Colonic mucosa (tissue), 4 donors: ENCODE data around the gene STAC3. TPM values are rescaled to one million over a fixed set of nuclear protein-coding genes. Genes with fewer than 3 reads are reported as not detected.

ENCODE experiments used
- DNase-seq: peaks from one replicate; pipeline ENCODE4 v3.0.0-alpha.2; 2020
- H3K27ac ChIP-seq: fragments of 200-600 bp; one replicate; pipeline ENCODE4 v1.8.0; 2021
- H3K27me3 ChIP-seq: fragments of 200-600 bp; one replicate; pipeline ENCODE4 v1.8.0; 2021
- H3K36me3 ChIP-seq: fragments of 200-600 bp; one replicate; pipeline ENCODE4 v1.8.0; 2021
- H3K4me1 ChIP-seq: fragments of 200-600 bp; one replicate; pipeline ENCODE4 v1.8.0; 2021; ENCODE audit warnings: mild to moderate bottlenecking
- H3K4me3 ChIP-seq: fragments of 200-600 bp; one replicate; pipeline ENCODE4 v1.8.0; 2021
- H3K9ac ChIP-seq, 2 donors: one replicate each; pipeline ENCODE4 v1.7.0; 2013; ENCODE audit warnings: control low read depth in 2 of 2, low read depth in 2 of 2, low read length in 2 of 2
- H3K9me3 ChIP-seq: fragments of 200-600 bp; one replicate; pipeline ENCODE4 v1.8.0; 2021
- intact Hi-C: fragments of 100-400 bp; cut with DNase I; formaldehyde crosslinking; loops from one replicate; pipeline ENCODE4 v1.14.1; 2022
- total RNA-seq, 2 donors: library from RNA; stranded (reverse); fragmentation: NEBNext Ultra II Directional in 1 of 2; extraction: Animal tissue kit (Norgen Biotek cat#: 25700) in 1 of 2; gene quantifications; one replicate each; pipeline ENCODE4 v1.2.1, GENCODE V29; 2021
- TF ChIP-seq, protein P1 (sequence below): fragments of 200-600 bp; IDR thresholded peaks from one replicate; pipeline ENCODE4 v1.8.0; 2022; ENCODE audit warnings: antibody characterized with exemption, mild to moderate bottlenecking
- donor health status: healthy.
- donor health status: DM: no; HTN: no; CAD: no.
- donor health status: DM: no; HTN: no; CAD: no.

Gene STAC3
- total RNA-seq, 2 donors from 2014 or later = 1.9 to 2.7 TPM

- DNase-seq = no peak
- no peak overlapping the region for H3K4me3 ChIP-seq
- H3K9me3 ChIP-seq = no peaks in the 10 kb centered on the region
- H3K36me3 ChIP-seq = peaks cover 7% of the 10 kb centered on the region
- no peak overlapping the region for H3K9ac ChIP-seq
- no peak overlapping the region for H3K27ac ChIP-seq
- TF ChIP-seq, protein P1, sequence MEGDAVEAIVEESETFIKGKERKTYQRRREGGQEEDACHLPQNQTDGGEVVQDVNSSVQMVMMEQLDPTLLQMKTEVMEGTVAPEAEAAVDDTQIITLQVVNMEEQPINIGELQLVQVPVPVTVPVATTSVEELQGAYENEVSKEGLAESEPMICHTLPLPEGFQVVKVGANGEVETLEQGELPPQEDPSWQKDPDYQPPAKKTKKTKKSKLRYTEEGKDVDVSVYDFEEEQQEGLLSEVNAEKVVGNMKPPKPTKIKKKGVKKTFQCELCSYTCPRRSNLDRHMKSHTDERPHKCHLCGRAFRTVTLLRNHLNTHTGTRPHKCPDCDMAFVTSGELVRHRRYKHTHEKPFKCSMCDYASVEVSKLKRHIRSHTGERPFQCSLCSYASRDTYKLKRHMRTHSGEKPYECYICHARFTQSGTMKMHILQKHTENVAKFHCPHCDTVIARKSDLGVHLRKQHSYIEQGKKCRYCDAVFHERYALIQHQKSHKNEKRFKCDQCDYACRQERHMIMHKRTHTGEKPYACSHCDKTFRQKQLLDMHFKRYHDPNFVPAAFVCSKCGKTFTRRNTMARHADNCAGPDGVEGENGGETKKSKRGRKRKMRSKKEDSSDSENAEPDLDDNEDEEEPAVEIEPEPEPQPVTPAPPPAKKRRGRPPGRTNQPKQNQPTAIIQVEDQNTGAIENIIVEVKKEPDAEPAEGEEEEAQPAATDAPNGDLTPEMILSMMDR = no peak
- H3K27me3 ChIP-seq = no peaks in the 10 kb centered on the region
- intact Hi-C loops = no loop called here
- peaks cover 4% of the 10 kb centered on the region for H3K4me1 ChIP-seq
Observed at GRCh38 chr12:57208631-57209282, 42.2 kb downstream of the STAC3 start.

DNA sequence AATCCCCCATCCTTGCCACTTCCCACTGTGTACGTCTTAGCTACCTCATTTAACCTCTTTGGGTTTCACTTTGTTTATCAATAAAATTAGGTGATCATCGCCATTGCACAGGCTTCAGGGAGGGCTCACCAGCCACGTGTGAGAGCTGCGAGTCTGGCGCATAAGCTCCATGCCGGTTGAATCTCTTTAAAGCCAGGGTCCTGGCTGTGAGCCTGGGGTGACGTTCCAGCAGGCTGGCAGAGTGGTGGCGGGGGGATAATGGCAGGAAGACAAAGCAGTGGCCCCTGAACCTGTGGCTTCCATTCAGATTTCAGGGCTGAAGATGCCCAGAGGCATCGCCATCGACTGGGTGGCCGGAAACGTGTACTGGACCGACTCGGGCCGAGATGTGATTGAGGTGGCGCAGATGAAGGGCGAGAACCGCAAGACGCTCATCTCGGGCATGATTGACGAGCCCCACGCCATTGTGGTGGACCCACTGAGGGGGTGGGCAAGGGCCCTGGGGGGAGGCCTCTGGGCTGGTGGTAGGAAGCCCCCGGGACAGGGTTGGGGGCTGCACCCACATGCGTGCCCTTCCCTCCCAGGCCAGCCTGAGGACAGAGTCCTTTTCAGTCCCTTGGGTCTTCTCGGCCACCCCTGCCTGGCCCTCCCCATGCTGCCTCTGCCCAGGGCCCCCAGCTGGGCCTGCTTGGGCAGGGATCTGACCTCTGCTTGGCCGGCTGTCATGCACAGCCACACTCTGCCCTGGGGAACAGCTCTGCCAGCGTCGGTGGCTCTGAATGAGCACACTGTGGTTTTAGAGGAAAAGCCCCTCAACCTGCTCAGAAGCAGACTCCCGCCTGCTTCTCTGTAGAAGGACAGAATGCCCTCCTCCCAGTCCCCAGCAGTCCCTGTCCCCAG, 43.0 kb downstream of the STAC3 start:
- Histone ChIP-seq H3K27me3 (no peaks in the 10 kb centered on the region), H3K4me3 (no peak overlapping the region), H3K9ac (no peak overlapping the region), H3K4me1 (no peaks in the 10 kb centered on the region), H3K9me3 (no peaks in the 10 kb centered on the region), H3K27ac (no peak overlapping the region), H3K36me3 (peaks cover 14% of the 10 kb centered on the region)
- intact Hi-C loops = no loop called here
- TF ChIP-seq, protein P1 = no peak
- DNase-seq = no peak

GRCh38 chr12:57205931-57206330, 45.1 kb downstream of the STAC3 start:
- H3K36me3 ChIP-seq = peaks cover 26% of the 10 kb centered on the region

DNA sequence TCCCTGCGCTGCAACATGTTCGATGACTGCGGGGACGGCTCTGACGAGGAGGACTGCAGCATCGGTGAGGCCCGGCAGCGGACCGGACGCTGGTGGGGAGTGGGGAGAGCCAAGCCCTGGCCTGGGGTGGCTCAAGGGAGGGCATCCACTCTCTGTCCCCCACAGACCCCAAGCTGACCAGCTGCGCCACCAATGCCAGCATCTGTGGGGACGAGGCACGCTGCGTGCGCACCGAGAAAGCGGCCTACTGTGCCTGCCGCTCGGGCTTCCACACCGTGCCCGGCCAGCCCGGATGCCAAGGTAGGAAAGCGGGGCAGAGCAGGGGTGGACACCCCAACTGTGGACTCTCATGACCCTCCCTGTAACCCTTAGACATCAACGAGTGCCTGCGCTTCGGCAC, 45.8 kb downstream of the STAC3 start:
- TF ChIP-seq, protein P1 = no peak
- Histone ChIP-seq H3K27ac (no peak overlapping the region), H3K36me3 (peaks cover 26% of the 10 kb centered on the region), H3K4me3 (no peak overlapping the region), H3K27me3 (no peaks in the 10 kb centered on the region), H3K9me3 (no peaks in the 10 kb centered on the region), H3K4me1 (no peaks in the 10 kb centered on the region), H3K9ac (no peak overlapping the region)
- DNase-seq = no peak
- intact Hi-C loops = no loop called here

More at GRCh38 chr12:57205931-57206330, 45.1 kb downstream of the STAC3 start:
- Histone ChIP-seq H3K4me3 (no peak overlapping the region), H3K9ac (no peak overlapping the region), H3K4me1 (no peaks in the 10 kb centered on the region), H3K27me3 (no peaks in the 10 kb centered on the region), H3K27ac (no peak overlapping the region), H3K9me3 (no peaks in the 10 kb centered on the region)
- intact Hi-C loops = no loop called here
- TF ChIP-seq, protein P1 = no peak
- no peak for DNase-seq

GRCh38 chr12:57204454-57204853, 46.5 kb downstream of the STAC3 start:
- intact Hi-C loops = no loop called here
- H3K4me3 ChIP-seq = no peak overlapping the region
- no peaks in the 10 kb centered on the region for H3K27me3 ChIP-seq
- no peak overlapping the region for H3K27ac ChIP-seq
- H3K36me3 ChIP-seq = peaks cover 26% of the 10 kb centered on the region
- DNase-seq = no peak
- H3K9ac ChIP-seq = no peak overlapping the region
- TF ChIP-seq, protein P1 = no peak
- no peaks in the 10 kb centered on the region for H3K4me1 ChIP-seq
- no peaks in the 10 kb centered on the region for H3K9me3 ChIP-seq
